AG04450 (cell line): ENCODE measurements around the gene DLGAP4. TPM values are rescaled to one million over a fixed set of nuclear protein-coding genes. Genes with fewer than 3 reads are reported as not detected.
A peak's percentile ranks its signal among the peaks of the same experiment; 100 is the strongest.

Experiments
- CTCF ChIA-PET: fragments of 300-600, 350-600 bp; formaldehyde crosslinking; extraction: SDS; loops from one replicate; lab custom pipeline; 2022; ENCODE audit warnings: antibody characterized with exemption, inconsistent platforms; lab: Charles Lee
- POLR2A ChIA-PET: fragments of 350-600 bp; formaldehyde crosslinking; extraction: SDS; loops from one replicate; lab custom pipeline; 2021; ENCODE audit warnings: antibody characterized with exemption, inconsistent platforms; lab: Yijun Ruan, JAX
- DNase-seq: peaks from one replicate; pipeline ENCODE4 v3.0.0-alpha.2; 2011; ENCODE audit warnings: low read depth, low spot score
- H3K27ac ChIP-seq: one replicate; pipeline ENCODE4 v1.5.1; 2012; ENCODE audit warnings: low read depth, low read length, control low read depth
- H3K27me3 ChIP-seq: one replicate; pipeline ENCODE4 v1.6.0; 2012; ENCODE audit warnings: low read length; ENCODE audit not compliant: control insufficient read depth, insufficient read depth
- H3K4me3 ChIP-seq: 2 replicates; pipeline ENCODE4 v1.5.1; 2011; ENCODE audit warnings: mild to moderate bottlenecking, low read depth, low read length, control low read depth
- H3K9me3 ChIP-seq: 2 replicates; pipeline ENCODE4 v1.5.1; 2012; ENCODE audit warnings: low read length; ENCODE audit not compliant: control insufficient read depth, insufficient read depth
- CTCF ChIP-seq: IDR thresholded peaks from 2 replicates; pipeline ENCODE4 v1.5.1; 2011; ENCODE audit warnings: low read depth, low read length, control low read depth, inconsistent platforms
- polyA plus RNA-seq: library from polyadenylated mRNA; depleted of rRNA; stranded (reverse); fragments of >200 nt; gene quantifications from 2 replicates; pipeline ENCODE4 v1.2.3, GENCODE V29; 2011

The DLGAP4 gene
- polyA plus RNA-seq, 1 experiment: 17.7 TPM

GRCh38 chr20:36272547-36273220 lies 33.5 kb upstream of the DLGAP4 start:
- Histone ChIP-seq H3K27ac (no peak overlapping the region), H3K4me3 (no peak overlapping the region), H3K9me3 (no peaks in the 10 kb centered on the region), H3K27me3 (peaks cover 22% of the 10 kb centered on the region)
- no peak for DNase-seq
- no peak for TF ChIP-seq CTCF
- ChIA-PET POLR2A (no interaction called here), CTCF (interaction anchor here (1.4 kb wide), 2 partner anchors 166 to 167 kb away, joined by 8 to 9 read pairs; no protein-coding TSS in a partner anchor)

GRCh38 chr20:36273414-36274180 lies 32.5 kb upstream of the DLGAP4 start:
- peak; percentile 42 for TF ChIP-seq CTCF
- no peak for DNase-seq
- ChIA-PET POLR2A (no interaction called here), CTCF (interaction anchor here (0.6 to 1.4 kb wide), 3 partner anchors 165 to 318 kb away, joined by 3 to 9 read pairs (median 8); no protein-coding TSS in a partner anchor)
- H3K27me3 ChIP-seq: peaks cover 19% of the 10 kb centered on the region
- H3K27ac ChIP-seq: no peak overlapping the region
- H3K4me3 ChIP-seq: no peak overlapping the region
- H3K9me3 ChIP-seq: no peaks in the 10 kb centered on the region

GRCh38 chr20:36274181-36274841 lies 31.8 kb upstream of the DLGAP4 start:
- DNase-seq: no peak
- POLR2A ChIA-PET: no interaction called here
- TF ChIP-seq CTCF: no peak
- H3K4me3 ChIP-seq: no peak overlapping the region
- H3K27me3 ChIP-seq: peaks cover 20% of the 10 kb centered on the region
- H3K27ac ChIP-seq: no peak overlapping the region
- H3K9me3 ChIP-seq: no peaks in the 10 kb centered on the region
- CTCF ChIA-PET: interaction anchor here (1.4 kb wide), 2 partner anchors 165 to 166 kb away, joined by 8 to 9 read pairs; no protein-coding TSS in a partner anchor

- Histone ChIP-seq H3K27ac (no peak overlapping the region), H3K4me3 (no peak overlapping the region), H3K27me3 (peaks cover 27% of the 10 kb centered on the region), H3K9me3 (no peaks in the 10 kb centered on the region)
- CTCF ChIA-PET: no interaction called here
- TF ChIP-seq CTCF: no peak
- POLR2A ChIA-PET: no interaction called here
- no peak for DNase-seq
These were observed 31.1 kb upstream of the DLGAP4 start for GRCh38 chr20:36275011-36275410.
